Aorta (tissue), 5 donors: ENCODE measurements around the gene FBXL19. TPM values are rescaled to one million over a fixed set of nuclear protein-coding genes. Genes with fewer than 3 reads are reported as not detected.

ENCODE experiments used
- ATAC-seq: fragments of 200-7000 bp; cut with Tn5 transposase; one replicate; pipeline ENCODE4 v1.9.1; 2022; ENCODE audit warnings: moderate library complexity; ENCODE audit not compliant: low FRiP score
- DNase-seq, 2 donors: peaks; one replicate each; pipeline ENCODE4 v3.0.0-alpha.2; 2020
- H3K27ac ChIP-seq, 2 donors: one replicate each; pipeline ENCODE4 v1.5.1; 2013; ENCODE audit warnings: low read length in 2 of 2, mild to moderate bottlenecking in 2 of 2, moderate library complexity in 2 of 2, control low read depth in 1 of 2, inconsistent platforms in 1 of 2, low read depth in 1 of 2
- H3K27me3 ChIP-seq, 2 donors: one replicate each; pipeline ENCODE4 v1.6.1; 2013; ENCODE audit warnings: control low read depth in 1 of 2, low read length in 1 of 2, mild to moderate bottlenecking in 1 of 2, moderate library complexity in 1 of 2; ENCODE audit not compliant: insufficient read depth in 2 of 2, control insufficient read depth in 1 of 2
- H3K36me3 ChIP-seq, 2 donors: one replicate each; pipeline ENCODE4 v1.6.1; 2013; ENCODE audit warnings: control low read depth in 1 of 2, low read length in 1 of 2, mild to moderate bottlenecking in 1 of 2; ENCODE audit not compliant: insufficient read depth in 2 of 2, control insufficient read depth in 1 of 2
- H3K4me1 ChIP-seq, 2 donors: one replicate each; pipeline ENCODE4 v1.6.1; 2013; ENCODE audit warnings: low read length in 2 of 2, control low read depth in 1 of 2, mild to moderate bottlenecking in 1 of 2, moderate library complexity in 1 of 2; ENCODE audit not compliant: insufficient read depth in 2 of 2, control insufficient read depth in 1 of 2
- H3K4me3 ChIP-seq, 2 donors: one replicate each; pipeline ENCODE4 v1.5.1; 2013; ENCODE audit warnings: low read length in 2 of 2, control low read depth in 1 of 2, mild to moderate bottlenecking in 1 of 2
- H3K9me3 ChIP-seq: one replicate; pipeline ENCODE4 v1.6.1; 2013; ENCODE audit warnings: mild to moderate bottlenecking, low read length; ENCODE audit not compliant: control insufficient read depth
- WGBS, 2 donors: extraction: QIAGEN DNeasy Blood & Tissue Kit; methylation state at CpG; one replicate each; pipeline ENCODE4 v1.1.7; 2013; 5-methylcytosine and 5-hydroxymethylcytosine counted together
- intact Hi-C, 2 donors: fragments of 100-400 bp; cut with DNase I; formaldehyde crosslinking; loops; one replicate each; pipeline versions ENCODE4 v1.14.2 to v1.15.0; 2022
- polyA plus RNA-seq, 2 donors: library from polyadenylated mRNA; stranded (reverse); fragments of 200-250 nt; gene quantifications; one replicate each; pipeline ENCODE4 v1.2.3, GENCODE V29; 2013
- total RNA-seq, 2 donors: library from RNA; stranded (reverse); fragmentation: NEBNext Ultra II Directional; extraction: Animal tissue kit (Norgen Biotek cat#: 25700); gene quantifications; one replicate each; pipeline ENCODE4 v1.2.1, GENCODE V29; 2021
- donor health status: healthy with polysubstance abuse.
- donor health status: Bipolar disorder and iron deficiency.
- donor health status: DM: no; HTN: no; CAD: no.
- donor health status: DM: no; HTN: no; CAD: no.
- donor health status: DM: yes; HTN: yes; CAD: no.

The FBXL19 gene
- total and polyA plus RNA-seq, 4 donors, result 4.3 to 22.7 (median 13.1) TPM

GRCh38 chr16:30971298-30971697 lies 47.9 kb downstream of the FBXL19 start:
- intact Hi-C loops, result no loop called here
- Histone ChIP-seq H3K27me3 (no peaks in the 10 kb centered on the region), H3K9me3 (no peaks in the 10 kb centered on the region), H3K36me3 (peaks cover 0 to 5% of the 10 kb centered on the region in 2 donors), H3K4me3 (no peak overlapping the region), H3K27ac (no peak overlapping the region), H3K4me1 (no peaks in the 10 kb centered on the region)
- ATAC-seq (no peak), DNase-seq (peak in 1 of 2 donors; percentile 56)
- 89 to 90% methylated on average over 13 to 14 of the region's 14 CpGs for WGBS, 2 donors

- H3K36me3 ChIP-seq, result peaks cover 0 to 5% of the 10 kb centered on the region in 2 donors
- WGBS, 2 donors, result 72 to 77% methylated on average over 7 of the region's 7 CpGs
- no peaks in the 10 kb centered on the region for H3K9me3 ChIP-seq
- H3K4me3 ChIP-seq, result no peak overlapping the region
- H3K27me3 ChIP-seq, result no peaks in the 10 kb centered on the region
- no peaks in the 10 kb centered on the region for H3K4me1 ChIP-seq
- no peak for ATAC-seq
- DNase-seq, result no peak
- no peak overlapping the region for H3K27ac ChIP-seq
- intact Hi-C loops, result no loop called here
These were observed 49.5 kb downstream of the FBXL19 start for GRCh38 chr16:30972872-30973271.

- H3K27ac ChIP-seq, result no peak overlapping the region
- no peaks in the 10 kb centered on the region for H3K9me3 ChIP-seq
- DNase-seq, result no peak
- intact Hi-C loops, result no loop called here
- no peaks in the 10 kb centered on the region for H3K4me1 ChIP-seq
- H3K4me3 ChIP-seq, result no peak overlapping the region
- ATAC-seq, result no peak
- H3K27me3 ChIP-seq, result no peaks in the 10 kb centered on the region
- 93 to 95% methylated on average over 6 of the region's 6 CpGs for WGBS, 2 donors
- peaks cover 0 to 5% of the 10 kb centered on the region in 2 donors for H3K36me3 ChIP-seq
These were observed 51.0 kb downstream of the FBXL19 start for GRCh38 chr16:30974348-30974747.

- ATAC-seq, result no peak
- Histone ChIP-seq H3K27ac (no peak overlapping the region), H3K4me1 (no peaks in the 10 kb centered on the region), H3K36me3 (peaks cover 0 to 7% of the 10 kb centered on the region in 2 donors), H3K27me3 (no peaks in the 10 kb centered on the region), H3K4me3 (no peak overlapping the region), H3K9me3 (no peaks in the 10 kb centered on the region)
- DNase-seq, result no peak
- intact Hi-C loops, result no loop called here
- 85 to 88% methylated on average over 4 of the region's 4 CpGs for WGBS, 2 donors
These were observed 53.1 kb downstream of the FBXL19 start for GRCh38 chr16:30976486-30976885.

- Histone ChIP-seq H3K36me3 (peaks cover 0 to 7% of the 10 kb centered on the region in 2 donors), H3K9me3 (no peaks in the 10 kb centered on the region), H3K4me3 (no peak overlapping the region), H3K27me3 (no peaks in the 10 kb centered on the region), H3K27ac (no peak overlapping the region), H3K4me1 (no peaks in the 10 kb centered on the region)
- intact Hi-C loops, result no loop called here
- ATAC-seq (no peak), DNase-seq (peak in 1 of 2 donors; percentile 74)
- WGBS, 2 donors, result 80 to 81% methylated on average over 17 of the region's 17 CpGs
These were observed 54.1 kb downstream of the FBXL19 start for GRCh38 chr16:30977502-30977901.

- Histone ChIP-seq H3K9me3 (no peaks in the 10 kb centered on the region), H3K27me3 (no peaks in the 10 kb centered on the region), H3K36me3 (peaks cover 0 to 4% of the 10 kb centered on the region in 2 donors), H3K27ac (no peak overlapping the region), H3K4me1 (no peaks in the 10 kb centered on the region), H3K4me3 (no peak overlapping the region)
- intact Hi-C loops, result loop anchor here (5.0 to 10.0 kb wide), 3 partner anchors 95 to 888 kb away; partner anchors contain the start of genes ZNF646 (in 1 of the 2) and ZNF668 (in 1 of the 2)
- DNase-seq (peak in 1 of 2 donors; percentile 64), ATAC-seq (no peak)
- WGBS, 2 donors, result 90 to 92% methylated on average over 57 to 62 of the region's 62 CpGs
These were observed 56.0 kb downstream of the FBXL19 start for GRCh38 chr16:30979170-30980022.

GRCh38 chr16:30980023-30980371 lies 56.6 kb downstream of the FBXL19 start:
- Histone ChIP-seq H3K9me3 (no peaks in the 10 kb centered on the region), H3K27ac (no peak overlapping the region), H3K27me3 (no peaks in the 10 kb centered on the region), H3K36me3 (peaks cover 0 to 4% of the 10 kb centered on the region in 2 donors), H3K4me1 (no peaks in the 10 kb centered on the region), H3K4me3 (no peak overlapping the region)
- WGBS, 2 donors, result 88 to 91% methylated on average over 15 of the region's 15 CpGs
- intact Hi-C loops, result loop anchor here (5.0 to 10.0 kb wide), 3 partner anchors 95 to 887 kb away; partner anchors contain the start of genes ZNF646 (in 1 of the 2) and ZNF668 (in 1 of the 2)
- DNase-seq (no peak), ATAC-seq (no peak)

GRCh38 chr16:30980434-30980833 lies 57.1 kb downstream of the FBXL19 start:
- 89 to 91% methylated on average over 27 to 29 of the region's 29 CpGs for WGBS, 2 donors
- Histone ChIP-seq H3K36me3 (peaks cover 0 to 4% of the 10 kb centered on the region in 2 donors), H3K9me3 (no peaks in the 10 kb centered on the region), H3K27ac (no peak overlapping the region), H3K4me1 (no peaks in the 10 kb centered on the region), H3K4me3 (no peak overlapping the region), H3K27me3 (no peaks in the 10 kb centered on the region)
- intact Hi-C loops, result loop anchor here (5.0 to 10.0 kb wide), 3 partner anchors 94 to 887 kb away; partner anchors contain the start of genes ZNF646 (in 1 of the 2) and ZNF668 (in 1 of the 2)
- DNase-seq, result no peak
- ATAC-seq, result no peak
